Endometrial microvascular endothelial cells (primary cell): Measurements from ENCODE around the gene ARHGEF1. TPM values are rescaled to one million over a fixed set of nuclear protein-coding genes. Genes with fewer than 3 reads are reported as not detected.

ENCODE experiments used
- in situ Hi-C: cut with HindIII; loops from 2 replicates; pipeline ENCODE4 v1.10.0; 2017; ENCODE audit warnings: low sequenced_read_pairs, low pct_unique_long_range_greater_than_20kb; ENCODE audit errors: inconsistent ontology term
- total RNA-seq: library from RNA; depleted of rRNA; stranded (reverse); fragments of >200 nt; gene quantifications from one replicate; pipeline ENCODE4 v1.2.3, GENCODE V29; 2015; ENCODE audit errors: inconsistent ontology term

ARHGEF1 gene
- total RNA-seq, 1 donor from 2014 or later: 89.6 TPM

DNA sequence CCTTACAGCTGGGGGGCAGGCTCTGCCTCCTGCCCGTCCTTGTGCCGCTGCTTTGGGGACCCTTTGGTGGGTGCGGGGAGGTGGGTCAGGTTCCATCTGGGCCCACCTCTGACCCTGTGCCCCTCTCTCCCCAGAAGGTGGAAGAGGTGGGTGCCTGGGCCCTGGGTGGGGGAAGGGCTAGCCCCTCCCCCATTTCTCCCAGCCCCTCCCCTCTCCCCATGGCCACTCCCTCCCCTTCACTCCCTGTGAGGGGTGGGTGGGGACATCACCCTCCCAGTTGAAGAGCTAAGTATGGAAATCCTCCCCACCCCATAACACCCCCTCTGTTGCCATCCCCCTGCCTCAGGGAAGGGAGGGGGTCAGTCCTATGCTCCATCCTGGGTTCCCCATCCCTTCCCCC, 14.2 kb downstream of the ARHGEF1 start:
- in situ Hi-C loops: no loop called here

- in situ Hi-C loops: no loop called here
Measured at GRCh38 chr19:41897820-41898219, 14.8 kb downstream of the ARHGEF1 start.

DNA sequence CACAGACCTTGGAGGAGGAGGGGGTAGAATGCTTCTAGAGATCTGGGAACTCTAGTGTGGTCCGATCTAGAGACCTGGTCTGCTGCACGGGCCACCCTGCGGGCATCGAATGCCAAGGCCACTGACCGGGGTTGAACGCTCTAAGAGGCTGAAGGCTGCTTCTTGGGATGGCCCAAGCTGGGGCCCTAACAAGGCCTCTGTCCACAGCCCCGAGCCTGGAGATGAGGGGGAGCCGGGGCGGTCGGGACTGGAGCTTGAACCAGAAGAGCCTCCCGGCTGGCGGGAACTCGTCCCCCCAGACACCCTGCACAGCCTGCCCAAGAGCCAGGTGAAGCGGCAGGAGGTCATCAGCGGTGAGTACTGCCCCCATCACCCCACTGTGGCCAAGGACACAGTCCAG, 15.3 kb downstream of the ARHGEF1 start:
- in situ Hi-C loops: no loop called here

GRCh38 chr19:41901707-41902360, 18.9 kb downstream of the ARHGEF1 start:
- in situ Hi-C loops: no loop called here

DNA sequence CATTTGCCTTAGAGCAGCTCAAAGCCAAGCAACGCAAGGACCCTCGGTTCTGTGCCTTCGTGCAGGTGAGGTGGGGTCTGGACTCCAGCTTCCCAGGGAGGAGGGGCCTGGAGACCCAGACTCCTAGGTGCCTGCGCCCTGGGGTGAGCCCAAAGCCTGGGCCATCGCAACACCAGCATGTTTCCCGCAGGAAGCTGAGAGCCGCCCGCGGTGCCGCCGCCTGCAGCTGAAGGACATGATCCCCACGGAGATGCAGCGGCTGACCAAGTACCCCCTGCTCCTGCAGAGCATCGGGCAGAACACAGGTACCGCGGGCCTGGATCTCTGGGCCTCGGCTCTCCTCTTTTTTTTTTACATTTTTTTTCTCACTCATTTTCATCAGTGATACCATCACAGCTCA, 19.6 kb downstream of the ARHGEF1 start:
- in situ Hi-C loops: no loop called here

GRCh38 chr19:41903193-41903953, 20.4 kb downstream of the ARHGEF1 start:
- in situ Hi-C loops: no loop called here

DNA sequence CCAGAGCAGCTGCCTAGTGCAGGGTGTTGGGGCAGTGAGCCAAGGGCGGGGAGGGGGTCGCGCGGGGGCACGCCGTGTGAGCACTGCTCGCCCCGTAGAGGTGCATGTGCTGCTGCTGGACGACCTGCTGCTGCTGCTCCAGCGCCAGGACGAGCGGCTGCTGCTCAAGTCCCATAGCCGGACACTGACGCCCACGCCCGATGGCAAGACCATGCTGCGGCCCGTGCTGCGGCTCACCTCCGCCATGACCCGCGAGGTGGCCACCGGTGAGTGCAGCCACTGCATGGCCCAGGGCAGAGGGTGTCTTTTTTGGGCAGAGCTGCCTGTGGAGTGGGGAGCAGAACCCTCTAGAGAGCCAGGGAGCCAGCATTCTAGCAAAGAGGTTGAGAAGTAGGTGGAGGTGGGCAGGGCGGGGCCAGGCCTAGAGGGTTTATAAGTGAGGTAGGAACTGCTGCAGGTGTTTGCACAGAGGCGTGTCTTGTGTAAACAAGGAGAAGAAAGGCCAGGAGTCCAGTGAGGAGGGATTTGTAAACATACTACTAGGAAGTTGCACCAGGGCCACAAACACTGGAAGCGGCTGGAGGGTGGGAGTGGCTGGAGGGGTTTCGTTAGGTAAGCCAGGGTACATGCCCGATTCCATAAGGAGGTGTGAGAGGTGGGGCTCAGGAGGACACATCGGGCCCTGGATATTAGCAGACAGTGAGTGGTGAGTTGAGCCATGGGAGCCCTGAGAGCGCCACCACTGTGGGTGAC, 21.3 kb downstream of the ARHGEF1 start:
- in situ Hi-C loops: no loop called here

DNA sequence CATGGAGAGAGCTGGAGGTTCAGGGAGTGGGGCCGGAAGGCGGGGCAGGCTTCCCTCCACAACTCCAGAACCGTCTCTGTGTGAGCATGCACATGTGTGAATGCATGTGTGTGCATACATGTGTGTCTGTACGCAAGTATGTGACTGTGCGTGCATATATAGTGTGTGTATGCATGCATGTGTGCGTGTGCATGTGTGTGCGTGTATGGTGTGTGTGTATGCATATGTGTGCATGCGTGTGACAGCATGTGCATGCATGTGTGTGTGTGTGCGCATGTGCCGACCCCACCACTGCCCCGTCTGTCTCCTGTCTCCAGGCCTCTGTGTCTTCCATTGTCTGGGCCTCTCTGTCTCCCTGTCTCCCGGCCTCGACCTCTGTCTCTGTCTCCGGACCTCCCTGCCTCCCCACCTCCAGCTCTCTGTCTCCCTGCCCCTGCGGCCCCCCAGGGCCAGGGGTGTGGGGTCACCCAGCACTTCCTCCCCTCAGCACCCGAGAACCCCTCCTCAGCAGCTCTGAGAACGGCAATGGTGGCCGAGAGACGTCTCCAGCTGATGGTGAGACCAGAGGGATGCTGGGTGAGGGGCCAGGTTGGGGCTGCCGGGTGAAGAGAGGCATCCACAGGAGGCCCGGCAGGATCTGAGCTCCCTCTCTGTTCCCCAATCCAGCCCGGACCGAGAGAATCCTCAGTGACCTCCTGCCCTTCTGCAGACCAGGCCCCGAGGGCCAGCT, 22.5 kb downstream of the ARHGEF1 start:
- in situ Hi-C loops: no loop called here

GRCh38 chr19:41906271-41906670, 23.3 kb downstream of the ARHGEF1 start:
- in situ Hi-C loops: no loop called here

DNA sequence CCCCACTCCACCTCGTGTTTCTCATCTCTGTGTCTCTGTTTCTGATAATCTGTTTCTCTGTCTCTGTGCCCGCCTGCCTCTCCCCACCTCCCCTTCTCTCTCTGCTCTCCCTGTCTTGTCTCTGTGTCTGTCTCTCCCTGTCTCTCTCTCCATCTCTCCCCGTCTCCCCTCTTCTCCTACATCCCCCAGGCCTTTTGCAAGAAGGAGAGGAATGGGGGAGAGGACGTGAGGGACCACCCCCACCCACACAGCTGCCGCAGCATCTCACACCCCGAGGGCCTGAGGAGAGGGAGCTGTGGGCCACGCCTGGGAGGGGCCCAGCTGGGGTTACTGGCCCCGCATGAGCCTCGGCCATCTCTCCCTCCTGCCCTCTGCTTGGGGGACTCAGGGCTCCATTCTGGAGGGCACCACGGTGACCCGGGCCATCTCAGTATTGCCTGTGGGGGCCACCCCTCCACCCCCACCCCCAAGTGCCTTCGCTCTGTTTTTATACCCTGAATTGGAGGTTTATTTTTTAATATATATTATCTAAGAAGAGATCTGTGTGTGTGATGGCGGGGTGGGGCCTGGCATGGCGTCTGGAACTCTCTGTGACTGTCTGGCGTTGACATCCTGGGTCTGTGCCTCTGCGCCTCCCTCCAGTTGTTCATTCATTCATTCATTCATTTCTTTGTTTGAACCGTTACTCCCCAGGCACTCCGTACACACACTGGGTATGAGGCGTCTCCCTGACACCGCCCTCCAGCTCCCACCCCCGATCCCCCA, 24.1 kb downstream of the ARHGEF1 start:
- in situ Hi-C loops: no loop called here

DNA sequence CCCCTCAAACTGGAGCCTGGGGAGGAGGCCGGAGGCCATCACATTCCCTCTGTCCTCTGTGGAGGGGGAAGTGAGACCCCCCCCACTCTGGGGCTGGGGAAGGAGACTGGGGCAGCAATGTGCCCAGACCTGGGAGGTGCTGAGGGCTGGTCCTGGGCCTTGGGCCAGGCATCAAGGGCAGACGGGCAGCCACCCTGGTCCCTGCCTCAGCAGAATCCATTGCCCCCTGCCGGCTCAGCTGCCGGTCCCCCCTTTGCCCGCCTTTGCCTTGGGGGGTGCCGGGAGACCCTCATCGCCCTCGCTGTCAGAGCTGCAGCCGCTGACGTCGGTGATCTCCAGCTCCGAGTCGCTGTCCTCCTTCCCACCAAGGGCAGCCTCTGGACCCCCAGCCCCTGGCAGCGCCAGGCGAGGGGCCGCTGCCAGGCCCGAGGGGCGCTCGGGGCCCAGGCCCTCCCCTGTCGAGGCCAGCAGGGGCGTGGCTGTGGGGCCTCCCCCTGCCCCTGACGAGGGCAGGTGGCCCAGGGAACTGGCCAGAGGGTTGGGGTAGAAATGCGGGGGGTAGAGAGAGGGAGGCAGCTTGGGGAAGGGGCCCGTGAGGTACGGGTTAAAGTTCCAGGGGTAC, 25.1 kb downstream of the ARHGEF1 start:
- in situ Hi-C loops: no loop called here

DNA sequence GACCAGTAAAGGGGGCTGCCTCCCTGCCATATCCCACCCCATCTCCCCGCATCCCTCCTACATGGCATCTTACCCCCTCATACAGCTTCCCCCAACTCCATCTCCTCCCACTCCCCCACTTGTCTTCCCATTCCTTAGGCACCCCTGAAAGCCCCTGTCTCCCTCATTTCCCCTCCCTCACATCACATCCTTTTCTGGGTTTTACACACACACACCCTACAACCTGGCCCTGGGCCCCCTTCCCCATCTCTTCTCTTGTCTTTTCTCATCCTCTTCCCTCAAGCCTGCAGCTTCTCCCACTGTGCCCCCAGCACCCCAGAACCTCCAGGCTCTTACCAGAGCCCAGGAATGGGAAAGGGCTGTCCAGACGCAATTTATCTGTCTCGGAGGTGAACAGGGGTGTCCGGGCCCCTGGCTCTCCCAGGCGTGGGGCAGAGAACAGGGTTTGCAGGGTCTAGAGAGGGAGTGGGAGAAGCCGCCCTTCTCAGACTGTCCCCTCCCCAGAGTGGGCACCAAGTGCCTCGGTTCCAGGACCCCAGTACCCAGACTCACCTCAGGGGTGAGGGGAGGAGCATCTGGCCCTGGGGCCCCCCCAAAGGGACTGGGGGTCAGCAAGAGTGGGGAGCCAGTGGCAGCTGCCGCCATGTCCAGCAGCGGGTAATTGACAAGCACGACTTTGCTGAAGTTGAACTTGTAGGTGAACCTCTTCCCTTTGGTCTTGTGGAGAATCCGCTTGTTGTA, 25.9 kb downstream of the ARHGEF1 start:
- in situ Hi-C loops: no loop called here

GRCh38 chr19:41909706-41910105, 26.7 kb downstream of the ARHGEF1 start:
- in situ Hi-C loops: no loop called here

GRCh38 chr19:41910240-41910991, 27.4 kb downstream of the ARHGEF1 start:
- in situ Hi-C loops: no loop called here

DNA sequence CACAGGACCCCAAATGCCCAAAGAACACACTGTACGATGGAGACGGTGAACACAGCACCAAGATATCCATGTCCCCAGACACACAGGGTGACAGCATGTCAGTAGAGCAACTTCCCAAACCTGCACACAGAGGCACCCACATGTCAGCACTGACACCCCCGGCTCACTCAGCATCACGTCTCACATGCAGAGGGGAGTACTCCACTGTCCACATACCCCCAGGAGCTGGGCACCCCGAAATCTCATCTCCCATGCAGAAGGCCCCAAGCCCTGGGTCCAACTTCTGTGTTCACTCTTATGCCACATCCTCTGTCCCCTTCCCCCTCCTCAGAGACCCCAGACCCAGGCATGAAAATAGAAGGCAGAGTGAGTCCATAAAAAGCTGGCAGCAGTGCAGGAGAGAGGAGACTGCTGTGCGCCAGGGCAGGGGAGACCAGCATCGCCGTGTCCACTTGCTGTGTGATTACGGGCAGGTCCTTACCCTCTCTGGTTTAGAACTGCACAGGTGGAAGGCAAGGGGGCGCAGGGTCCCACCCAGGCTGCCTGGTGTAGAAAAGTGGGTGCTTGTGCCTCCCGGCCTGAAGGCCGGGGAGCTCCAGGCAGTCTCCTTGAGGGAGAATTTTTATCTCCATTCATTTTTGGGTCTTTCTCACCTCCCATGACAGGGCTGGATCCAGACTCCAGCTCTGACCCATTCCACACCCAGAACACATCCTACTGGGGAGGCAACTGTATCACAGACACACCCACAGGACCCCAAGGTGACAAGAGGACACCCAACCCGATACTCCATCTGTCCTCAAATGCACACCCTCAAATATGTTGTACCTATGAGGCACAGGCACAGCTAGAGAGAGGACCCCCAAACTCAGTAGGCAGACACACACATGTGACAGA, 28.3 kb downstream of the ARHGEF1 start:
- in situ Hi-C loops: no loop called here
